GM19239 (cell line): ENCODE results near the gene PCYT2.

Experiments
- DNase-seq: peaks from one replicate; pipeline ENCODE4 v3.0.0; 2011; ENCODE audit warnings: low spot score; ENCODE audit not compliant: insufficient read length
- FAIRE-seq: peaks from 2 replicates; lab custom pipeline; 2011; peaks lifted over from hg19 to GRCh38; lab: Jason Lieb, UNC

The PCYT2 gene

GRCh38 chr17:81903415-81903831 is 7.8 kb downstream of the PCYT2 start:
- no peak for DNase-seq
- no peak for FAIRE-seq

GRCh38 chr17:81902653-81903414 is 8.4 kb downstream of the PCYT2 start:
- FAIRE-seq: no peak
- no peak for DNase-seq

GRCh38 chr17:81902023-81902652 is 9.1 kb downstream of the PCYT2 start, which contains the start of gene NPB:
NPB (plus strand) TSS chr17:81902238; CDS start chr17:81902278, 40 bp downstream.
- DNase-seq: no peak
- FAIRE-seq: no peak

- DNase-seq (no peak), FAIRE-seq (no peak)
These were observed 9.8 kb downstream of the PCYT2 start for GRCh38 chr17:81901167-81902022.

- FAIRE-seq (no peak), DNase-seq (no peak)
These were observed 10.9 kb downstream of the PCYT2 start for GRCh38 chr17:81900181-81900820.

GRCh38 chr17:81899514-81900166 is 11.6 kb downstream of the PCYT2 start:
- DNase-seq: no peak
- FAIRE-seq: no peak

- FAIRE-seq (no peak), DNase-seq (no peak)
These were observed 12.3 kb downstream of the PCYT2 start for GRCh38 chr17:81898885-81899284.

- no peak for DNase-seq
- FAIRE-seq: no peak
These were observed 13.0 kb downstream of the PCYT2 start for GRCh38 chr17:81898029-81898866.

- DNase-seq: no peak
- FAIRE-seq: no peak
These were observed 15.8 kb downstream of the PCYT2 start for GRCh38 chr17:81895400-81895799.

GRCh38 chr17:81891303-81891552 is 20.0 kb downstream of the PCYT2 start:
- DNase-seq: no peak
- FAIRE-seq: no peak

- FAIRE-seq (no peak), DNase-seq (no peak)
These were observed 20.5 kb downstream of the PCYT2 start for GRCh38 chr17:81890447-81891302.

- DNase-seq (no peak), FAIRE-seq (no peak)
These were observed 21.6 kb downstream of the PCYT2 start for GRCh38 chr17:81889602-81890001.

- FAIRE-seq (no peak), DNase-seq (no peak)
These were observed 22.1 kb downstream of the PCYT2 start for GRCh38 chr17:81888988-81889595.

- FAIRE-seq: no peak
These were observed 22.9 kb downstream of the PCYT2 start for GRCh38 chr17:81888105-81888987.

GRCh38 chr17:81885869-81886548 is 25.2 kb downstream of the PCYT2 start:
- no peak for DNase-seq
- FAIRE-seq: no peak

More at GRCh38 chr17:81888105-81888987, 22.9 kb downstream of the PCYT2 start:
- no peak for DNase-seq

GRCh38 chr17:81885454-81885853 is 25.7 kb downstream of the PCYT2 start:
- FAIRE-seq: no peak
- DNase-seq: no peak
